GM19372 (cell line): Measurements from ENCODE around the gene RNF151.
A peak's percentile ranks its signal among the peaks of the same experiment; 100 is the strongest.

ENCODE experiments used
- ATAC-seq: cut with Tn5 transposase; IDR thresholded peaks from one replicate; pipeline ENCODE4 v1.9.1; 2021; ENCODE audit warnings: mild to moderate bottlenecking, low read depth, moderate library complexity; ENCODE audit not compliant: unreplicated experiment

RNF151 gene

DNA sequence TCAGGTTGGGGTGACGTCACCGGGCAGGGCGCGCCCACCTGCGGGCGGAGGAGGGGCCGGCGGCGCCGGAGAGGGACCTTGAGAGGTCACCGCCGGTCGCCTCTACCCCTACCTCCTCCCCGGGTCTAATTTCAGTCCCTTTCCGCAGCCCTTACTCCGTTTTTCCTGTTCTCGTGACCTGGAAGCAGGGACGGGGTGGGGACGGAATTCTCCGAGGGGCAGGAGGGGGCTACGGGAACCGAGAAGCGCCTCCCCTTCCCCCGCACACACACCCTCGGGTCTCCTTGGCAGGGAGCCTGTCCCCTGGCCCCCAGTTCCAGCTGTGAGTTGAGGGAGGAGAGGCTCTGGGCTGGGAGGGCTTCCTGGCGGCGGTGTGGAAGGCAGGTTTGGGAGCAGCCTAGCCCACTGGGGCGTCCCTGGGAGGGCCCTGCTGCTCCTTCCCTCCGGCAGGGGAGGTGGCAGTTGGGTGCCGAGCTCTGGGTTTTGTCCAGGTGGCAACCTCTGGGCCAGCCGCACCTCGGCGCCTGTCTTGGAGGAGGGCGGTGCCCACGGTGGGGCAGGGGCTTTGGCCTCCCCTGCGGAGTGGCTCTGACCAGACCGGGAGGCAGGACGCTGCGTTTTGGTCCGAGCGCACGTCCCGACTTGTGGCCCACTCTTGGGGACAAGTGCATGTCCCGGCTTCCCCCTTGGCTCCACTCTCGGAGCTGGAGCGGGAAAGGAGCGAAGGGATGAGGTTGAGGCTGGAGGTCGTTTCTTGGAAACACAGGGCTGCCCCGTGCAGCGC is 23.9 kb downstream of the RNF151 start:
- no peak for ATAC-seq

DNA sequence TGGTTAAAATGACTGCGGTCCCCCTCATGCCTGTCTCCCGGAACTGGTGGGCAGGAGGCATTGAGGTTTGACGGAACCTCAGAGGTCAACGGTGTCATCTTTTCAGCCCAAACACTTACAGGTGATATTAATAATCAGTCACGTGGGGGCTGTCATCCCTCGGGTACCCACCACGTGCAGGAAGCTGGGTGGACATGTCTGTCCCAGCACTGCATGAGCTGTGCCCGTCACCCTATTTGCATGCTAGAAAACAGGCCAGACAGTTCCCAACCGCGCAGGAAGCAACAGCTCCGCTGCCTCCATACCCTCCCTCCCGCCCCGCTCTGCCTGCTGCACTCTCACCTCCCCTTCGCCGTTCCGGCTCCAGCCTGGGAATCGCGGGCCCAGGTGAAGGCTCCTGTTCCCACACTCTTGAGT is 24.5 kb downstream of the RNF151 start:
- ATAC-seq: peak; percentile 32

GRCh38 chr16:1991588-1991947 is 24.9 kb downstream of the RNF151 start:
- ATAC-seq: no peak

DNA sequence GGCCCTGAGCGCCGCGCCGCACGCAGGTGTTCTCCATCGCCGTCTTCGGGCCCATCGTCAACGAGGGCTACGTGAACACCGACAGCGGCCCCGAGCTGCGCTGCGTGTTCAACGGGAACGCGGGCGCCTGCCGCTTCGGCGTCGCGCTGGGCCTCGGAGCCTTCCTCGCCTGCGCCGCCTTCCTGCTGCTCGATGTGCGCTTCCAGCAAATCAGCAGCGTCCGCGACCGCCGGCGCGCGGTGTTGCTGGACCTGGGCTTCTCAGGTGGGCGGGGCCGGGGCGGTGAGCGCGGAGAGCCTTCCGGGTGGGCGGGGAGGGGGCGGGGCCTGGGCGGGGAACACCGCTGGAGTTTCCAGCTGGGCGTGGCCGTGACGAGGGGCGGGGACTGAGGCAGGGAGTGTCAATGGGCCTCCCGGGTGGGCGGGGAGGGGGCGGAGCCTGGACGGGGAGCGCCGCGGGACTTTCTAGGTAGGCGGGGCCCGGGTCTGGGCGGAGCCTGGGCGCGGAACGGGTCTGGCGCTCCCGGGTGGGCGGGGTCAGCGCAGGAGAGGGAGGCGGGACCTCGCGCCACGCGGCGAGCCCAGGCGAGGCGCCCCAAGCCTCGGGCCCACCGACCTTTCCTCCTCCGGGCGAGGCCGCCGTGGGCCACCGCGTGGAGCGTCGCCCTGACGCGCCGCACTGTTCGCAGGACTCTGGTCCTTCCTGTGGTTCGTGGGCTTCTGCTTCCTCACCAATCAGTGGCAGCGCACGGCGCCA is 25.5 kb downstream of the RNF151 start:
- ATAC-seq: peak; percentile 51

DNA sequence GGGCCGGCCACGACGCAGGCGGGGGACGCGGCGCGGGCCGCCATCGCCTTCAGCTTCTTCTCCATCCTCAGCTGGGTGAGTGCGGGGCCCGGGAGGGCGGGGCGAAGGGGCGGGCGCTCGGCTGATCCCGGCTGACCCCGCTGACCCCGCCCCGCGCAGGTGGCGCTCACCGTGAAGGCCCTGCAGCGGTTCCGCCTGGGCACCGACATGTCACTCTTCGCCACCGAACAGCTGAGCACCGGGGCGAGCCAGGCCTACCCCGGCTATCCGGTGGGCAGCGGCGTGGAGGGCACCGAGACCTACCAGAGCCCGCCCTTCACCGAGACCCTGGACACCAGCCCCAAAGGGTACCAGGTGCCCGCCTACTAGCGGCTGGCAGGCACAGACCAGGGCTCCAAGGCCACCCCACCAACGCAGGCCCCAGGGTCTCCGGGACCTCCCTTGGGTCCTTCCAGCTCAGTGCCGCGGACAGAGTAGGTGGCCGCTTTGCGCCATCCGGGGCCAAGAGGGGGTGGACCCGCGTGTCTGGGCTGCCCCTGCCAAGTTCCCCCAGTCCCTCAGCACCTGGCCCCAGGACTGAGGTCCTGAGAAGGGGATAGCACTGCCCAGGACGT is 26.2 kb downstream of the RNF151 start:
- no peak for ATAC-seq

DNA sequence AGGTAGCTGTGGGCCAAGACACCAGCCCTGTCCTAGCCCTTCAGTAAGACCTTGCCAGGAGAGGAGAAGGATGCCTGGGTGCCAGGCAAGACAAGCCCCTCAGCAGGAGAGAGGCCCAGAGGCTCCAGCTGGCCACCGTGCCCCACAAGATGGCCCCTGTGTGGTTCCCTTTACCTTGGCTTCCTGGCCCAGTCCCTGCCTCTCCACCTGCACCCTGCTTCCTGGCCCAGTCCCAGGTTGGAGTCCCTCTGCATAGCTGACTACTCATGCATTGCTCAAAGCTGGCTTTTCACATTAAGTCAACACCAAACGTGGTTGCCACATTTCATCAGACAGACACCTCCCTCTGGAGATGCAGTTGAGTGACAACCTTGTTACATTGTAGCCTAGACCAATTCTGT is 27.1 kb downstream of the RNF151 start:
- ATAC-seq: no peak

GRCh38 chr16:1997494-1998359 is 31.1 kb downstream of the RNF151 start:
- ATAC-seq: no peak

DNA sequence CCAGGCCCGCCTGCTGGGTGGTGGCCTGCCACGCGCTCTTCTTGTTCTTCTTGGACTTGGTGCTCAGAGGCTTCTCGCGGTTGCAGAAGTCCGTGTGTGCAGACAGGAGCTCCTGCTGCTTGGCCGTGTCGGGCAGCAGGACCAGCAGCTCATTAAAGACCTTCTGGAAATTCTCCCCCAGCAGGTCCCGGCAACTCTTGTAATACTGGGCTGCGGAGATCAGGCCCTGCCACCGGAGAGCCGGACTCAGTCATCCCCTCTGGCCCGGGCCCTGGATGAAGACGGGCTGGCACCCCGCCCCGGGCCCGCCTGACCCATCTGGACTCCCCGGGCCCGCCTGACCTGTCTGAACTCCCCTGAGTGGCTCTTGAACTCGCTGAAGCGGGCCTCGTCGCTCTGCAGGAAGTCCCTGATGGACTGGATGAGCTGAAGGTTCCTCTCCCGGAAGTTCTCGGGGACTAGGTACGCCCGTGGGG is 31.7 kb downstream of the RNF151 start:
- ATAC-seq: no peak

- ATAC-seq: no peak
Measured at GRCh38 chr16:1998852-1999801, 32.5 kb downstream of the RNF151 start.

GRCh38 chr16:1999866-2000514 is 33.3 kb downstream of the RNF151 start:
- ATAC-seq: no peak

DNA sequence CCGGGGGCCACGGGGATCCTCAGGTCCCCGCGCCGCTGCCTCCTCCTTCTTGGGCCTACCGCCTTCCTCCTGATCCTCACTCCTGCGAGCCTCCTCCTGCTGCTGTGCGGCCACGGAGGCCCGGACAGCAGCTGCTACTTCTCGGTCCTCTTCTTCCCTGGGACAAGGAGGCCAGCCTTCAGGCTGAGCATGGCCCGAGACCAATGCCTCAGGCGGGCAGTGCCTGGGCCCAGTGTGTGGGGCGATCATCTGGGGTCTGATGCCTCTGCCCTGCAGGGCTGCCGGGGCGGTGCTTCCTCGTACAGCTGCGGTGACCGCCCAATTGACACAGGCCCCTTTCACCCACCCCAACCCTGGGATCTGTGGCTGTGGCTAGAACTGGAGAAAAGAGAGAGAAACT is 34.4 kb downstream of the RNF151 start:
- no peak for ATAC-seq

DNA sequence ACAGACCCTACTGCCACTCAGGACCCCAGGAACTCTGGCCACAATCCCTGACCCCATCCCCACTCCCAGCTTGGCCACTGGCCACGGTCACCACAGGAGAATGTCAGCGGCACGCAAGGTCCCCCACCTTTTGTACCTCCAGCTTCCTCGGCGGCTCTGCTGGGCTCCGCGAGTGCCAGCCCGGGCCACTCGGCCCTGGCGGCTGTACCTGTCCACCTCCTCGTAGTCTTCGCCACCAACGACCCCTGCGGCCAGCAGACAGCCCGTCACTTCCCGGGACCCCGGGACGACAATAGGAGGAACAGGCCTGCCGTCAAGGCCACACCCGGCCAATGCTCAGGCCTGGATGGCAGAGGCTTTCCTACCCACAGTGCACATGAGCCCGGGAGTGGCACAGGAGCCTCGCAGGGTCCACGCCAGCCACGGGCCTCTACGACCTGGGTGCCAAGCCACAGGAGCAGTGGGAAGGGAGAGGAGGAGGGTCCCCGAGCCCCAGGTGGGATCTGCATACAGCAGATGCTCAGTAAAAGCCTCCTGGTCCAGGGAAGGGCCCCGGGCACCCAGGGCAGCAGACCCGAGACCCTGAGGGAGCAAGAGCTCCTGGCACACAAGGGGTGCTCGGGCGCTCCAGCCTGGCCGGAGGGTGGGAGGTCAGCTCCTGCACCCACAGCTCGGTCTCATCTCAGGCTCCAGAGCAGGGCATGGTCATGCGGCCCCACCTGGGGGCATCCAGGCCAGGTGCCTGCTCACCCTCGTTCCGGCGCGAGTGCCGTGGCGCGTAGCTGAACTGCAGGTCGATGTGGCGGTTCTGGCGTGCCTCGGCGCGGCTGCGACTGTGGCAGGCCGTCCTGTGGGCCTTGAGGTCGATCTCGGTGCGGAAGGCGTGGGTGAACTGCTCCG is 35.0 kb downstream of the RNF151 start:
- ATAC-seq: no peak

- ATAC-seq: no peak
Measured at GRCh38 chr16:2002406-2003230, 36.0 kb downstream of the RNF151 start.

DNA sequence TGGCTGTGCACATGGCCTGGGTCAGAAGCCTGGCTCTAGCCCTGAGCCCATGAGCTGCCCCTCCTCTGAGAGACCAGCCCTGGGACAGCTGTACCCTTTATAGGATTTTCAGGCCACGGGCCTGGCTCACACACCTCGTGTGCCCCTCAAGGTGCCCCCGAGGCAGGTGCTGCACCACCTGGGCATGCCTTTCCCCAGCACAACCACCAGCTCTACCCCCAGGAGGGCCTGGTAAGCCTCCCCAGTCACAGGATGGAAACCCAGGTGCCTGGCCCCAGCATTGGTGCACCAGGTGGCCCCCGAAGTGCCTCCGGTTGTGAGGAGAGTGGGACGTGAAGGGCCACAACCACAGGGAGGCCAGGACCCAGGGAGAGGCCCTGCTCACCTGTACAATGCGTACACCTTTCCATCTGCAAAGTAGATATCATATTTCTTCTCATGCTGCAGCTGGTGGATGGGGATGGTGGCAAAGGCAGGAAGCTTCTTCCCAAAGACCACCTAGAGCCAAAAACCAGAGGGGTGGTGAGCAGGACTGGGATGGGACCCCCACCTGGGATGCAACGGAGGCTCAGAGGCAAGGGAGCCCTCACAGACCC is 36.7 kb downstream of the RNF151 start:
- no peak for ATAC-seq

DNA sequence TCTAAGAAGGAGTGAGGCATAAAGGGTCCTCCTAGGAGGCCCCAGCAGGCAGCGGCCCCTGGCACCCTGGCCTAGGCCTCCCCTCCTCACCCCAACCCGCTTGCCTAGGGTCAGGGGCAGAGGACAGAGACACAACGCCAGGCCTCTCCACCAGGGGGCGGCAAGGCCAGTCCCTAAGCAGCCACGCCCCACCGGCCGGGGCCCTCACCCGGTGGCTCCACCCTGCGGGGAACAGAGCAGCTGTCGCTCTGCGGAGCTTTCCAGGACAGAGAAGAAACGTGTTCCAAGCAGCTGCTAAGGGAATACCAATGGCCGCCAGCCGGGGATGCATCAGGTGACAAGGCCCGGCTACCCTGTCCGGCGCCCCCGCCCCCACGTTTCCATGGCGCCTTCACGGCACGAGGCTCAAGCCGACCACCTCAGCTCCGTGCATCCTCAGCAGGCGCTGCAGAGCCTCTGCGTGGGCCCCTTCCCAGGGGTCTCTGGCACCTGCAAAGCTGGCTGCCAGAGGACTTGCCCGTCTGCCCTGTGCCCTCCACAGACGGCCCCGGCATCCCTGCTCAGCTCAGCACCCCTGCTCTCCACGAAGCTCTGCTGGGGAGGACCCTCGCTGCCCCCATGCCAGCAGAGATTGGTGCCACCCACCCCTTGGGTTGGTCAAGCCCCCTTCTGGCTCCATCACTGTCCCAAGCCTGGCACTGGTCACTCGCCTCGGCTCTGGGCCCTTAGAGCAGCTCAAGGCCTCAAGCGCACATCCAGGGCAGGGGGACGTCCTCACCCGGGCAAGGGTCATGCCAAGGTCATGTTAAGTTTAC is 37.4 kb downstream of the RNF151 start:
- ATAC-seq: peak; percentile 59
